Heart left ventricle (tissue), 16 donors: ENCODE results near the gene RFX2. TPM values are rescaled to one million over a fixed set of nuclear protein-coding genes. Genes with fewer than 3 reads are reported as not detected.
"Not testable (repeated sequence)": the region's sequence is repeated elsewhere in the genome, so short reads cannot be mapped to it uniquely, and the experiment has no call there.

Source experiments
- ATAC-seq, 4 donors: fragments of 200-7000 bp; cut with Tn5 transposase; one replicate each; pipeline ENCODE4 v1.9.1; 2020 to 2022; ENCODE audit warnings: moderate library complexity in 4 of 4, mild to moderate bottlenecking in 3 of 4, moderate number of reproducible peaks in 1 of 4
- DNase-seq, 5 donors: peaks; one replicate each; pipeline ENCODE4 v3.0.0-alpha.2; 2020
- H3K27ac ChIP-seq, 12 donors: fragments of 200-600 bp; sonication (generic) in 4 of 12; one replicate each; pipeline versions ENCODE4 v1.5.0 to v1.8.0; 2016 to 2022; ENCODE audit warnings: mild to moderate bottlenecking in 2 of 12
- H3K27me3 ChIP-seq, 9 donors: fragments of 200-600 bp; sonication (generic) in 2 of 9; one replicate each; pipeline versions ENCODE4 v1.5.1 to v1.8.0; 2016 to 2022; ENCODE audit warnings: mild to moderate bottlenecking in 3 of 9
- H3K36me3 ChIP-seq, 9 donors: fragments of 200-600 bp; sonication (generic) in 2 of 9; one replicate each; pipeline versions ENCODE4 v1.5.0 to v1.8.0; 2018 to 2022; ENCODE audit warnings: mild to moderate bottlenecking in 2 of 9
- H3K4me1 ChIP-seq, 12 donors: fragments of 200-600 bp; sonication (generic) in 4 of 12; one replicate each; pipeline versions ENCODE4 v1.5.0 to v1.8.0; 2016 to 2022; ENCODE audit warnings: mild to moderate bottlenecking in 3 of 12
- H3K4me3 ChIP-seq, 12 donors: fragments of 200-600 bp; sonication (generic) in 4 of 12; one replicate each; pipeline versions ENCODE4 v1.5.0 to v1.8.0; 2017 to 2022; ENCODE audit warnings: mild to moderate bottlenecking in 9 of 12, moderate library complexity in 4 of 12
- H3K9me3 ChIP-seq, 12 donors: fragments of 200-600 bp; sonication (generic) in 4 of 12; one replicate each; pipeline versions ENCODE4 v1.5.0 to v1.8.0; 2016 to 2022; ENCODE audit warnings: mild to moderate bottlenecking in 1 of 12
- POLR2A ChIP-seq, 2 donors: fragments of 450-650 bp; IDR thresholded peaks; one replicate each; pipeline ENCODE4 v1.6.1; 2017; ENCODE audit warnings: antibody characterized with exemption in 2 of 2, mild to moderate bottlenecking in 2 of 2, moderate library complexity in 2 of 2
- WGBS, 4 donors: extraction: QIAGEN DNeasy Blood & Tissue Kit in 2 of 4; methylation state at CpG; one replicate each; pipeline versions ENCODE4 v1.1.5 to v1.1.7; 2013 to 2018; 5-methylcytosine and 5-hydroxymethylcytosine counted together
- intact Hi-C, 10 donors: fragments of 100-400 bp; cut with DNase I; formaldehyde crosslinking; loops; one replicate each; pipeline versions ENCODE4 v1.11.1 to v1.14.2; 2022
- polyA plus RNA-seq, 2 donors: library from polyadenylated mRNA; stranded (reverse); fragments of 200-250 nt; gene quantifications; one replicate each; pipeline ENCODE4 v1.2.3, GENCODE V29; 2013
- total RNA-seq, 9 donors: library from RNA; depleted of rRNA in 2 of 9; stranded (reverse); fragments of >200 nt in 2 of 9; fragmentation: NEBNext Ultra II Directional in 3 of 9; extraction: Animal tissue kit (Norgen Biotek cat#: 25700) in 3 of 9; gene quantifications; one replicate each; pipeline versions ENCODE4 v1.1.0 to v1.2.4, GENCODE V29; 2016 to 2023
- TF ChIP-seq, protein P1 (sequence below), 12 donors: fragments of 200-600 bp; sonication (generic) in 4 of 12; IDR thresholded peaks; one replicate each; pipeline versions ENCODE4 v1.5.0 to v1.8.0; 2018 to 2022; ENCODE audit warnings: antibody characterized with exemption in 12 of 12, mild to moderate bottlenecking in 5 of 12
- donor health status: ischemic (EF 13 %, LVEDD 7.1; RV severe dilation, severe dysfunction).
- donor health status: healthy with polysubstance abuse.
- donor health status: DM: no; HTN: yes; CAD: no.
- donor health status: DM: no; HTN: no; CAD: no.
- donor health status: ischemic (EF 25% LVEDD 6.9; RV normal size, moderate dysfunction).
- donor health status: ischemic (EF 25% LVEDD 5.7; RV mildly dilated, moderate dysfunction).
- donor health status: healthy.
- donor health status: DM: yes; HTN: yes; CAD: no.
- donor health status: ischemic (EF 35%, LVEDD 5.7; RV mildly dilated, moderate dysfunction).
- donor health status: nonischemic (EF 11% LVEDD 7.7; RV severe dilation, severe dysfunction).
- donor health status: DM: yes; HTN: yes; CAD: no.
- donor health status: PGD.
- donor health status: ischemic (EF 29% LVEDD 5.4; RV normal size, mild dysfunction).
- donor health status: nonischemic (EF 23%, LVEDD 6.1; RV moderate dilation, normal function).

The RFX2 gene
- total and polyA plus RNA-seq, 11 donors, result 2.8 to 20.0 (median 5.9) TPM

DNA sequence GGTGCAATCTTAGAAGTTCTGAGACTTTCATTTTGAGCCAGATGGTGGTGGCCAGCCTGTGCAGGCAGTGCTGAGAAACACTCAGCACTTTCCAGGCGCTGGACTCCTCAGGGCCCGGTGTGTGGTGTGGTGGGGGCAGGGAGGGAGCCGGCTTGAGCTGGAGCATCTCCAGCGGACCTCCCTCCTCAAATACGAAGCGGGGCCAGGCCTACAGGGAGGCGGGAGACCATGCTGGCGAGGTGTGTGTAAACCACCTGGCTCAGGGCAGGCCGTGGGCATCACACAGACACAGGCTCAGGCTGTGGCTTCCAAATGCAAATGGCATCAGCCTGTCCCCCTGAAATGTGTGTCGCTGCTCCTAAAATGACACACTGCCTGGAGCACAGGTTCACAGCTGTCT lies 99.1 kb downstream of the RFX2 start:
- intact Hi-C loops, result no loop called here
- WGBS, 4 donors, result 81 to 86% (median 83%) methylated on average over 10 of the region's 10 CpGs
- ATAC-seq, result no peak

DNA sequence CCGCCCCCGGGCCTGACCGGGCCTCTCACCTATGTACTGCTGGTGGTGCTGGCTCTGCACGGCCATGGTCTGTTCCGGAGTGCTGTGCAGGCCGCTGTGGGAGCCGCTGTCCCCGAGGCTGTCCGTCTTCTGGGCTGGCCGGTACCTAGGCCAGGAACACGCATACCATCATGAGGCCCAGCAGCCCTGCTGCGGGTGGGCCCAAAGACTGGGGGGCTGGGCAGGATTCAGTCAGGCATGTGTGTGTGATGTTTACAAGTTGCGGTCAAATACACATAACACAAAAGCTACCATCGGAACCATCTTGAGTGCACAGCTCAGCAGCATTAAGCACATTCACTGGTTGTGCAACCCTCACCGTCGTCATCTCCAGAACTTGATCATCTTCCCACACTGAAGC lies 100.2 kb downstream of the RFX2 start:
- Histone ChIP-seq H3K4me3 (no peak overlapping the region), H3K27ac (no peak overlapping the region), H3K36me3 (peaks cover 0 to 43% (median 12%) of the 10 kb centered on the region in 9 donors), H3K9me3 (no peaks in the 10 kb centered on the region), H3K4me1 (no peaks in the 10 kb centered on the region), H3K27me3 (no peaks in the 10 kb centered on the region)
- ATAC-seq (no peak), DNase-seq (no peak)
- intact Hi-C loops, result no loop called here
- no peak for TF ChIP-seq POLR2A (IDR thresholded peaks at IDR 0.05)
- TF ChIP-seq, protein P1, sequence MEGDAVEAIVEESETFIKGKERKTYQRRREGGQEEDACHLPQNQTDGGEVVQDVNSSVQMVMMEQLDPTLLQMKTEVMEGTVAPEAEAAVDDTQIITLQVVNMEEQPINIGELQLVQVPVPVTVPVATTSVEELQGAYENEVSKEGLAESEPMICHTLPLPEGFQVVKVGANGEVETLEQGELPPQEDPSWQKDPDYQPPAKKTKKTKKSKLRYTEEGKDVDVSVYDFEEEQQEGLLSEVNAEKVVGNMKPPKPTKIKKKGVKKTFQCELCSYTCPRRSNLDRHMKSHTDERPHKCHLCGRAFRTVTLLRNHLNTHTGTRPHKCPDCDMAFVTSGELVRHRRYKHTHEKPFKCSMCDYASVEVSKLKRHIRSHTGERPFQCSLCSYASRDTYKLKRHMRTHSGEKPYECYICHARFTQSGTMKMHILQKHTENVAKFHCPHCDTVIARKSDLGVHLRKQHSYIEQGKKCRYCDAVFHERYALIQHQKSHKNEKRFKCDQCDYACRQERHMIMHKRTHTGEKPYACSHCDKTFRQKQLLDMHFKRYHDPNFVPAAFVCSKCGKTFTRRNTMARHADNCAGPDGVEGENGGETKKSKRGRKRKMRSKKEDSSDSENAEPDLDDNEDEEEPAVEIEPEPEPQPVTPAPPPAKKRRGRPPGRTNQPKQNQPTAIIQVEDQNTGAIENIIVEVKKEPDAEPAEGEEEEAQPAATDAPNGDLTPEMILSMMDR (IDR thresholded peaks at IDR 0.05), result no peak
- 92 to 95% (median 94%) methylated on average over 12 to 16 of the region's 16 CpGs for WGBS, 4 donors

More for the DNA sequence above, 99.1 kb downstream of the RFX2 start:
- H3K27me3 ChIP-seq, result no peaks in the 10 kb centered on the region
- no peak for DNase-seq
- no peaks in the 10 kb centered on the region for H3K4me1 ChIP-seq
- TF ChIP-seq, protein P1 (IDR thresholded peaks at IDR 0.05), result no peak
- TF ChIP-seq POLR2A (IDR thresholded peaks at IDR 0.05), result no peak
- no peak overlapping the region for H3K27ac ChIP-seq
- H3K36me3 ChIP-seq, result peaks cover 0 to 40% (median 12%) of the 10 kb centered on the region in 9 donors
- H3K9me3 ChIP-seq, result no peaks in the 10 kb centered on the region
- H3K4me3 ChIP-seq, result no peak overlapping the region

DNA sequence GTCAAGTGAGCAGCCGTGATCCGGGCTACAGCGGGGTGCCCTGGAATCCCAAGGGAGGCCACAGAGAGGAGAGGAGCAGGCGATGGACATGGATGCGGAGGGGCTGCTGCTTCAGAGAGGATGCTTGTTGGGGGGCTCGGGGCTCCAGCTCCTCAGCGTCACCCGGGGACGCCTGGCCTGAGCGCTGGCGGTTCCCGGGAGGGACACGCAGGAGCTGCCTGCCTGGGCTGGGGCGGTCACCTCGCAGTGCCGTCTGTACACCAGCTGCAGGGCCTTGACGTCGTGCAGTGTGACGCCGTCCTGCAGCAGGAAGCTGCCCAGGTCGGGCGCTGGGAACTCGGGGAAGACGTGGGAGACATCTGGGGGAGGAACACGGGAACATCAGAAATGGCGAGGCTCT lies 102.4 kb downstream of the RFX2 start:
- peaks cover 0 to 55% (median 12%) of the 10 kb centered on the region in 9 donors for H3K36me3 ChIP-seq
- no peak for DNase-seq
- no peaks in the 10 kb centered on the region for H3K4me1 ChIP-seq
- no peak overlapping the region for H3K4me3 ChIP-seq
- 82 to 91% (median 86%) methylated on average over 16 to 26 of the region's 26 CpGs for WGBS, 4 donors
- no peaks in the 10 kb centered on the region for H3K9me3 ChIP-seq
- intact Hi-C loops, result no loop called here
- no peak for ATAC-seq
- H3K27ac ChIP-seq, result no peak overlapping the region
- TF ChIP-seq, protein P1 (IDR thresholded peaks at IDR 0.05), result no peak
- no peak for TF ChIP-seq POLR2A (IDR thresholded peaks at IDR 0.05)
- no peaks in the 10 kb centered on the region for H3K27me3 ChIP-seq

DNA sequence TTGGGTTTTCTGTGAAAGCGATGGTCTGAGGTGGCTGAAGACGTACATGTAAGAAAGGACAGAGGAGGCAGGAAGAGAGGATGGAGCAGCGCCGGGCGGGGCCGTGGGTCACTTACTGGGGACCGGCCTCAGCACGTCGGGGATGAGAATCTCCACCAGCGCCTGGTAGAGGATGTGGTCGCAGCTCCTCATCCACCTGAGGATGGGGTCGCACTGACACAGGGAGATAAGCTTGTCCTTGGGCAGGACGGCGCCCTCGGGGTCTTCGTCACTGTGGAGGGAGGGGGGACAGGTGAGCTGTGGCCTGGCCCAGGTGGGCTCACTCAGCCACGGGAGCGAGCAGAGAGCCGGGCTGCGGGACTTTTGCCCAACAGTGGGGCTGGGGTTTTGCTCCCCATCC lies 103.4 kb downstream of the RFX2 start:
- DNase-seq (no peak), ATAC-seq (no peak)
- no peaks in the 10 kb centered on the region for H3K4me1 ChIP-seq
- intact Hi-C loops, result no loop called here
- peaks cover 0 to 58% (median 17%) of the 10 kb centered on the region in 9 donors for H3K36me3 ChIP-seq
- WGBS, 4 donors, result 95 to 96% (median 95%) methylated on average over 12 to 20 of the region's 20 CpGs
- H3K9me3 ChIP-seq, result no peaks in the 10 kb centered on the region
- H3K27me3 ChIP-seq, result no peaks in the 10 kb centered on the region
- H3K27ac ChIP-seq, result no peak overlapping the region
- TF ChIP-seq POLR2A (IDR thresholded peaks at IDR 0.05), result no peak
- TF ChIP-seq, protein P1 (IDR thresholded peaks at IDR 0.05), result no peak
- H3K4me3 ChIP-seq, result no peak overlapping the region

DNA sequence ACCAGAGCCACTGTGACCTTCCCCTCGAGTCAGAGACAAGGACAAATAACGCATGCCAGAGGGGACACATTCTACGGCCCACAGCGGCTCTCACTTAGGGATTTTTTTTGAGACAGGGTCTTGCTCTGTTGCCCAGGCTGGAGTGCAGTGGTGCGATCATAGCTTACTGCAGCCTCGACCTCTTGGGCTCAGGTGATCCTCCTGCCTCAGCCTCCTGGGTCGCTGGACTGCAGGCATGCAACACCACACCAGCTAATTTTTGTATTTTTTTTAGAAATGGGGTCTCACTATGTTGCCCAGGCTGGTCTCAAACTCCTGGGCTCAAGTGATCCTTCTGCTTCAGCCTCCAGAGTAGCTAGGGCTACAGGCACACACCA lies 104.2 kb downstream of the RFX2 start:
- 83 to 92% (median 90%) methylated on average over 7 of the region's 7 CpGs for WGBS, 4 donors
- DNase-seq, intact Hi-C loops, H3K4me1 ChIP-seq, H3K9me3 ChIP-seq, H3K4me3 ChIP-seq, H3K27me3 ChIP-seq, ATAC-seq, H3K27ac ChIP-seq: not testable (repeated sequence)
- H3K36me3 ChIP-seq, result peaks cover 0 to 58% (median 22%) of the 10 kb centered on the region in 9 donors
